Epithelial cell of esophagus (primary cell): ENCODE measurements around the gene BRD2.

Experiments used
- DNase-seq: peaks from one replicate; pipeline ENCODE4 v3.0.0; 2010; ENCODE audit warnings: low read depth
- H3K4me3 ChIP-seq: 2 replicates; pipeline ENCODE4 v1.5.1; 2011; ENCODE audit warnings: mild to moderate bottlenecking, low read length, control low read depth
- TF ChIP-seq, protein P1 (sequence below): IDR thresholded peaks from 2 replicates; pipeline ENCODE4 v1.5.1; 2011; ENCODE audit warnings: low read depth, mild to moderate bottlenecking, low read length, control low read depth, inconsistent platforms; ENCODE audit not compliant: insufficient read depth; ENCODE audit errors: missing control alignments

Gene BRD2

DNA sequence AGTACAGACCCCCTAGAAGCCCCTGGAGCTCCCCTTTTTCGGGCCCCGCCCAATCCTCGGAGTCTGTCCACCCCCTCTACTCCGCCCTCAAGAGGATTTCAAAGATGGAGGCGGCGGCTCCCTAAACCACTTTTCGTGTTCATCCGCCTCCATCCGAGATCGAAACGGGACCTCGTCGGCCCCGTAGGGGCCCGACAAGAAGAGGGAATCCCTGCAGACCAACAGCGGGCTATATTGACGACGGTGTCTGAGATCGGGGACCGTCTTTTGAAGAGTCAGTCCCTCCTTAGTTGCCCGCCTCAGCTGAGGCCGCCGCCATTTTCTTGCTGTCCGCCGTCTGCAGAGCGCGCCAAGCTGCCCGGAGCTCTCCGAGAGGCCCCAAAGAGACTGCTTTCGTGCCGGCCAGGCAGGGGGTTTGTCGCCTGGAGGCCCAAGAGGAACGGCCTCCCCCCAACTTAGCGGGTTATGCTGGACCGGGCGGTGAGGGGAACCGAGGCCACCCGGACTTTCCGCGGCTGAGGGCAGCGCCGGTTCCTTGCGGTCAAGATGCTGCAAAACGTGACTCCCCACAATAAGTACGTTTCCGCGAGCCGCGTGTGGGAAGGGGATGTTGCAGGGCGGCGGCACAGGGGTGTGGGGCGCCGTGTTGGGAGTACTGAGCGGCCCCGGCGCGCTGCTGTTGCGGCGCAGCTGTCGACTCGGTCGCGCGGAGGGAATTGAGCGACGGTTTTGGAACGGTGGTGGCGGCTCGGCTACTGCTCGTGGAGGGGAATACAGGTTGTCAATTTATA is 4.2 kb downstream of the BRD2 start:
- H3K4me3 ChIP-seq, result peak overlapping the region; percentile 100
- TF ChIP-seq, protein P1, sequence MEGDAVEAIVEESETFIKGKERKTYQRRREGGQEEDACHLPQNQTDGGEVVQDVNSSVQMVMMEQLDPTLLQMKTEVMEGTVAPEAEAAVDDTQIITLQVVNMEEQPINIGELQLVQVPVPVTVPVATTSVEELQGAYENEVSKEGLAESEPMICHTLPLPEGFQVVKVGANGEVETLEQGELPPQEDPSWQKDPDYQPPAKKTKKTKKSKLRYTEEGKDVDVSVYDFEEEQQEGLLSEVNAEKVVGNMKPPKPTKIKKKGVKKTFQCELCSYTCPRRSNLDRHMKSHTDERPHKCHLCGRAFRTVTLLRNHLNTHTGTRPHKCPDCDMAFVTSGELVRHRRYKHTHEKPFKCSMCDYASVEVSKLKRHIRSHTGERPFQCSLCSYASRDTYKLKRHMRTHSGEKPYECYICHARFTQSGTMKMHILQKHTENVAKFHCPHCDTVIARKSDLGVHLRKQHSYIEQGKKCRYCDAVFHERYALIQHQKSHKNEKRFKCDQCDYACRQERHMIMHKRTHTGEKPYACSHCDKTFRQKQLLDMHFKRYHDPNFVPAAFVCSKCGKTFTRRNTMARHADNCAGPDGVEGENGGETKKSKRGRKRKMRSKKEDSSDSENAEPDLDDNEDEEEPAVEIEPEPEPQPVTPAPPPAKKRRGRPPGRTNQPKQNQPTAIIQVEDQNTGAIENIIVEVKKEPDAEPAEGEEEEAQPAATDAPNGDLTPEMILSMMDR, result no peak
- no peak for DNase-seq

- DNase-seq, result peak; percentile 39
Measured at GRCh38 chr6:32973144-32974015, 5.0 kb downstream of the BRD2 start.

DNA sequence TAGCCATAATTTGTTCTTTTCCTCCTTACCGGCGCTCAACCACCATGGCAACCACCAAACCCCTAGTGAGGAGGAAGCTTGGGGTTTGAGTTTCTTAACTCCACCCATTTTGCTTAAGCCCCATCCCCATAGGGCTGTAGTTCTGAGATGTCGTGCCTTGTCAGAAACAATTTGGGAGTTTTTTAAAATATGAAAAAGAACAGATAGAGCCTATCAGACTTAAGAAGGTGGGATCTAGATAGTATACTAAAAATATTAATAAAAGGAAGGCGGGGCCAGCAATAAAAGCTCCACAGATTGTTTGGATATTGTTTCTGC is 5.6 kb downstream of the BRD2 start:
- TF ChIP-seq, protein P1, result no peak
- DNase-seq, result peak; percentile 55
- H3K4me3 ChIP-seq, result peak overlapping the region; percentile 100

More at GRCh38 chr6:32973144-32974015, 5.0 kb downstream of the BRD2 start:
- H3K4me3 ChIP-seq, result peak overlapping the region; percentile 100
- TF ChIP-seq, protein P1, result no peak

GRCh38 chr6:32974541-32975308 is 6.3 kb downstream of the BRD2 start:
- TF ChIP-seq, protein P1, result no peak
- H3K4me3 ChIP-seq, result peak overlapping the region; percentile 100
- no peak for DNase-seq

DNA sequence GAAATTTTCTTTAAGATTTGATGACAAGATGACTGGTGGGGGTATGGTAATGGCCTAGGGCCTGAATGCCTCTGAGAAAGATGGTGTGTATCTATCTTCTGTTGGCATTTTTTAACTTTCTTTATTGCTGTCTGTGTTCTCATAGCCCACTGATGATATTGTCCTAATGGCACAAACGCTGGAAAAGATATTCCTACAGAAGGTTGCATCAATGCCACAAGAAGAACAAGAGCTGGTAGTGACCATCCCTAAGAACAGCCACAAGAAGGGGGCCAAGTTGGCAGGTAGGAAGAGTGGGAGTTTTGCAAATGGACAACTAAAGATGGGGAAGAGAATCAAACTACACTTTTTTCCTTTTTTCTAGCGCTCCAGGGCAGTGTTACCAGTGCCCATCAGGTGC is 7.5 kb downstream of the BRD2 start:
- DNase-seq, result no peak
- TF ChIP-seq, protein P1, result no peak
- H3K4me3 ChIP-seq, result peak overlapping the region; percentile 3

DNA sequence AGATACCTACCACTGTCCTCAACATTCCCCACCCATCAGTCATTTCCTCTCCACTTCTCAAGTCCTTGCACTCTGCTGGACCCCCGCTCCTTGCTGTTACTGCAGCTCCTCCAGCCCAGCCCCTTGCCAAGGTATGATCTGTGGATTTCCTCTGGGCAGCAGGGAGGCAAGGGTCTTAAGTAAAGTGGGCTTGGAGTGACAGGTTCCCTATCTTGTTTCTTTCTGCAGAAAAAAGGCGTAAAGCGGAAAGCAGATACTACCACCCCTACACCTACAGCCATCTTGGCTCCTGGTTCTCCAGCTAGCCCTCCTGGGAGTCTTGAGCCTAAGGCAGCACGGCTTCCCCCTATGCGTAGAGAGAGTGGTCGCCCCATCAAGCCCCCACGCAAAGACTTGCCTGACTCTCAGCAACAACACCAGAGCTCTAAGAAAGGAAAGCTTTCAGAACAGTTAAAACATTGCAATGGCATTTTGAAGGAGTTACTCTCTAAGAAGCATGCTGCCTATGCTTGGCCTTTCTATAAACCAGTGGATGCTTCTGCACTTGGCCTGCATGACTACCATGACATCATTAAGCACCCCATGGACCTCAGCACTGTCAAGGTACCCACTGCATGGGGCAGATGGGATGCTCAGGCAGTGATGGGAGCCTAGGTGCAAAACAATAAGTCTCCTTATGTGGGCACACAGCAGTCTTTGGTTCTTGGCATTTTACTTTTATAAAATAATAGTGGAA is 8.1 kb downstream of the BRD2 start:
- TF ChIP-seq, protein P1, result no peak
- DNase-seq, result no peak
- H3K4me3 ChIP-seq, result no peak overlapping the region
